Kidney (tissue), 14 donors: ENCODE results near the gene TPR. TPM values are rescaled to one million over a fixed set of nuclear protein-coding genes. Genes with fewer than 3 reads are reported as not detected.

Experiments
- DNase-seq, 5 donors: peaks; one replicate each; pipeline ENCODE4 v3.0.0-alpha.2; 2013 to 2020
- FAIRE-seq: peaks from 2 replicates; lab custom pipeline; 2012; peaks lifted over from hg19 to GRCh38; lab: Jason Lieb, UNC
- H3K27ac ChIP-seq, 2 donors: one replicate each; pipeline ENCODE4 v1.7.0; 2013; ENCODE audit warnings: low read depth in 2 of 2, low read length in 2 of 2, inconsistent platforms in 1 of 2
- H3K27me3 ChIP-seq: one replicate; pipeline ENCODE4 v1.7.1; 2013; ENCODE audit warnings: low read length, inconsistent platforms; ENCODE audit not compliant: control insufficient read depth, insufficient read depth
- H3K36me3 ChIP-seq, 3 donors: one replicate each; pipeline versions ENCODE4 v1.7.0 to v1.7.1; 2013; ENCODE audit warnings: low read length in 3 of 3, control low read depth in 1 of 3, inconsistent platforms in 1 of 3; ENCODE audit not compliant: insufficient read depth in 3 of 3, control insufficient read depth in 2 of 3
- H3K4me1 ChIP-seq, 3 donors: one replicate each; pipeline versions ENCODE4 v1.7.0 to v1.7.1; 2013; ENCODE audit warnings: low read length in 3 of 3, inconsistent platforms in 1 of 3, low read depth in 1 of 3; ENCODE audit not compliant: control insufficient read depth in 2 of 3, insufficient read depth in 2 of 3
- H3K4me3 ChIP-seq, 3 donors: one replicate each; pipeline versions ENCODE4 v1.7.0 to v1.8.1; 2013; ENCODE audit warnings: low read length in 3 of 3, control low read depth in 1 of 3, inconsistent platforms in 1 of 3
- H3K9ac ChIP-seq, 3 donors: one replicate each; pipeline versions ENCODE4 v1.7.0 to v1.7.1; 2013; ENCODE audit warnings: low read length in 3 of 3, control low read depth in 1 of 3, inconsistent platforms in 1 of 3
- H3K9me3 ChIP-seq, 3 donors: one replicate each; pipeline versions ENCODE4 v1.7.0 to v1.7.1; 2013; ENCODE audit warnings: low read length in 3 of 3, control low read depth in 1 of 3, inconsistent platforms in 1 of 3; ENCODE audit not compliant: control insufficient read depth in 2 of 3, insufficient read depth in 1 of 3
- CTCF ChIP-seq: IDR thresholded peaks from 3 replicates; pipeline ENCODE4 v1.5.1; 2012; ENCODE audit warnings: mild to moderate bottlenecking, moderate library complexity, borderline replicate concordance; ENCODE audit not compliant: insufficient read depth; ENCODE audit errors: extremely low read depth
- intact Hi-C: fragments of 100-400 bp; cut with DNase I; formaldehyde crosslinking; loops from one replicate; pipeline ENCODE4 v1.11.1; 2022
- polyA plus RNA-seq: library from polyadenylated mRNA; stranded (reverse); fragments of 350-450 nt; fragmentation: Illumina TruSeq; extraction: RNeasy Lipid Tissue Mini Kit (QIAGEN cat#74804); gene quantifications from one replicate; pipeline ENCODE4 v1.2.3, GENCODE V29; 2014; ENCODE audit warnings: low read depth, low replicate concordance; ENCODE audit not compliant: insufficient read depth
- total RNA-seq: library from RNA; stranded (reverse); fragmentation: NEBNext Ultra II Directional; extraction: Animal tissue kit (Norgen Biotek cat#: 25700); gene quantifications from one replicate; pipeline ENCODE4 v1.2.1, GENCODE V29; 2021
- donor health status: control.
- donor health status: control.
- donor health status: control.
- donor health status: control.
- donor health status: control.
- donor health status: DM: yes; HTN: yes; CAD: no.
- donor health status: Normal renal cell carcinoma (clear cell type).

TPR gene
- total and polyA plus RNA-seq, 2 donors from 2014 or later: 27.4 to 89.9 TPM

GRCh38 chr1:186391841-186392240 lies 16.8 kb upstream of the TPR start:
- DNase-seq: no peak
- Histone ChIP-seq H3K36me3 (peaks cover 10 to 22% (median 12%) of the 10 kb centered on the region in 3 donors), H3K27me3 (no peaks in the 10 kb centered on the region), H3K9me3 (no peaks in the 10 kb centered on the region), H3K4me1 (no peaks in the 10 kb centered on the region), H3K4me3 (no peak overlapping the region), H3K27ac (no peak overlapping the region), H3K9ac (no peak overlapping the region)
- no peak for FAIRE-seq
- intact Hi-C loops: no loop called here
- no peak for TF ChIP-seq CTCF

GRCh38 chr1:186390925-186391324 lies 15.9 kb upstream of the TPR start:
- FAIRE-seq (peak; percentile 68), DNase-seq (no peak)
- intact Hi-C loops: no loop called here

GRCh38 chr1:186386725-186387383 lies 11.8 kb upstream of the TPR start:
- H3K4me1 ChIP-seq: no peaks in the 10 kb centered on the region
- TF ChIP-seq CTCF: no peak
- H3K9ac ChIP-seq: no peak overlapping the region
- no peak overlapping the region for H3K27ac ChIP-seq
- H3K9me3 ChIP-seq: no peaks in the 10 kb centered on the region
- peaks cover 5 to 13% (median 6%) of the 10 kb centered on the region in 3 donors for H3K36me3 ChIP-seq
- H3K4me3 ChIP-seq: no peak overlapping the region
- intact Hi-C loops: no loop called here
- FAIRE-seq (no peak), DNase-seq (no peak)
- H3K27me3 ChIP-seq: no peaks in the 10 kb centered on the region

More at GRCh38 chr1:186390925-186391324, 15.9 kb upstream of the TPR start:
- no peak overlapping the region for H3K27ac ChIP-seq
- H3K27me3 ChIP-seq: no peaks in the 10 kb centered on the region
- H3K4me3 ChIP-seq: no peak overlapping the region
- H3K36me3 ChIP-seq: peaks cover 9 to 22% (median 12%) of the 10 kb centered on the region in 3 donors
- no peaks in the 10 kb centered on the region for H3K9me3 ChIP-seq
- H3K4me1 ChIP-seq: no peaks in the 10 kb centered on the region
- no peak for TF ChIP-seq CTCF
- H3K9ac ChIP-seq: no peak overlapping the region
